WTC11 (cell line): ENCODE data around the gene FAM161A. TPM values are rescaled to one million over a fixed set of nuclear protein-coding genes. Genes with fewer than 3 reads are reported as not detected.

ENCODE experiments used
- ATAC-seq: fragments of 200-7000 bp; cut with Tn5 transposase; 2 replicates; pipeline ENCODE4 v1.10.0; 2021; ENCODE audit warnings: mild to moderate bottlenecking, moderate library complexity
- CTCF ChIA-PET: fragments of 300-600 bp; sonication (Branson Sonifier 250); formaldehyde crosslinking; loops from one replicate; lab custom pipeline; 2021; ENCODE audit warnings: antibody characterized with exemption; lab: Charles Lee
- POLR2A ChIA-PET: fragments of 350-600 bp; sonication (Branson Sonifier 250); formaldehyde crosslinking; loops from one replicate; lab custom pipeline; 2021; ENCODE audit warnings: antibody characterized with exemption; lab: Charles Lee
- DNase-seq: peaks from one replicate; pipeline ENCODE4 v3.0.0; 2021; ENCODE audit warnings: low spot score
- H3K27ac Mint-ChIP-seq: 2 replicates; pipeline ENCODE4 v1.8.0; 2021; ENCODE audit warnings: mixed read lengths
- H3K27me3 Mint-ChIP-seq: 2 replicates; pipeline ENCODE4 v1.8.0; 2021; ENCODE audit warnings: low read depth, mild to moderate bottlenecking, moderate library complexity, mixed read lengths
- H3K36me3 Mint-ChIP-seq: 2 replicates; pipeline ENCODE4 v1.8.0; 2021; ENCODE audit warnings: mixed read lengths
- H3K4me1 Mint-ChIP-seq: 2 replicates; pipeline ENCODE4 v1.8.0; 2022; ENCODE audit warnings: mixed read lengths
- H3K4me3 Mint-ChIP-seq: 2 replicates; pipeline ENCODE4 v1.8.0; 2021; ENCODE audit warnings: mild to moderate bottlenecking, moderate library complexity, mixed read lengths
- H3K9me3 Mint-ChIP-seq: 2 replicates; pipeline ENCODE4 v1.8.0; 2021; ENCODE audit warnings: mixed read lengths
- CDX4 ChIP-seq: fragments of 250-450 bp; sonication (Bioruptor Pico); IDR thresholded peaks from 2 replicates; pipeline ENCODE4 v1.9.0; 2021; ENCODE audit warnings: moderate library complexity, mild to moderate bottlenecking, inconsistent platforms, borderline replicate concordance
- E2F4 ChIP-seq: sonication (generic); formaldehyde crosslinking; IDR thresholded peaks from 2 replicates; pipeline ENCODE4 v1.8.1; 2022; ENCODE audit warnings: low read depth, mild to moderate bottlenecking, moderate library complexity, missing genetic modification reagents, borderline replicate concordance
- ESRRA ChIP-seq: sonication (generic); formaldehyde crosslinking; IDR thresholded peaks from 2 replicates; pipeline ENCODE4 v1.8.1; 2022; ENCODE audit warnings: mild to moderate bottlenecking, missing genetic modification reagents, borderline replicate concordance
- ETV6 ChIP-seq: sonication (generic); formaldehyde crosslinking; IDR thresholded peaks from 2 replicates; pipeline ENCODE4 v1.8.1; 2022; ENCODE audit warnings: mild to moderate bottlenecking, missing genetic modification reagents
- GRHL2 ChIP-seq: fragments of 250-450 bp; sonication (Bioruptor Pico); IDR thresholded peaks from 2 replicates; pipeline ENCODE4 v1.8.0; 2022; ENCODE audit warnings: mild to moderate bottlenecking, moderate library complexity; ENCODE audit not compliant: insufficient replicate concordance, severe bottlenecking
- JAZF1 ChIP-seq: fragments of 250-450 bp; sonication (Bioruptor Pico); IDR thresholded peaks from 2 replicates; pipeline ENCODE4 v1.9.0; 2021; ENCODE audit warnings: moderate library complexity, mild to moderate bottlenecking, inconsistent platforms
- NFATC4 ChIP-seq: fragments of 250-450 bp; sonication (Bioruptor Pico); IDR thresholded peaks from 2 replicates; pipeline ENCODE4 v1.9.0; 2021; ENCODE audit warnings: mild to moderate bottlenecking
- NR1H2 ChIP-seq: sonication (generic); formaldehyde crosslinking; IDR thresholded peaks from 2 replicates; pipeline ENCODE4 v1.9.0; 2021; ENCODE audit warnings: mild to moderate bottlenecking, moderate library complexity, missing genetic modification reagents
- NR2C2 ChIP-seq: sonication (generic); formaldehyde crosslinking; IDR thresholded peaks from 2 replicates; pipeline ENCODE4 v1.8.0; 2022; ENCODE audit warnings: mild to moderate bottlenecking, missing genetic modification reagents
- PREB ChIP-seq: sonication (generic); formaldehyde crosslinking; IDR thresholded peaks from 2 replicates; pipeline ENCODE4 v1.8.1; 2022; ENCODE audit warnings: mild to moderate bottlenecking, missing genetic modification reagents, moderate library complexity, borderline replicate concordance
- RORB ChIP-seq: fragments of 250-450 bp; sonication (Bioruptor Pico); IDR thresholded peaks from 2 replicates; pipeline ENCODE4 v1.9.0; 2021; ENCODE audit warnings: mild to moderate bottlenecking
- SMAD3 ChIP-seq: sonication (generic); formaldehyde crosslinking; IDR thresholded peaks from 2 replicates; pipeline ENCODE4 v1.8.0; 2022; ENCODE audit warnings: missing genetic modification reagents, mild to moderate bottlenecking, borderline replicate concordance
- SOX15 ChIP-seq: fragments of 250-450 bp; sonication (Bioruptor Pico); IDR thresholded peaks from 2 replicates; pipeline ENCODE4 v1.9.0; 2021; ENCODE audit warnings: mild to moderate bottlenecking
- TEAD1 ChIP-seq: sonication (generic); formaldehyde crosslinking; IDR thresholded peaks from 2 replicates; pipeline ENCODE4 v1.8.0; 2022; ENCODE audit warnings: mild to moderate bottlenecking, missing genetic modification reagents
- USF2 ChIP-seq: sonication (generic); formaldehyde crosslinking; IDR thresholded peaks from 2 replicates; pipeline ENCODE4 v1.8.1; 2023; ENCODE audit warnings: mild to moderate bottlenecking, missing genetic modification reagents, moderate library complexity
- ZNF281 ChIP-seq: sonication (generic); formaldehyde crosslinking; IDR thresholded peaks from 2 replicates; pipeline ENCODE4 v1.8.0; 2023; ENCODE audit warnings: mild to moderate bottlenecking, missing genetic modification reagents
- ZNF416 ChIP-seq: fragments of 250-450 bp; sonication (Bioruptor Pico); IDR thresholded peaks from 2 replicates; pipeline ENCODE4 v1.9.0; 2021; ENCODE audit warnings: mild to moderate bottlenecking, inconsistent platforms
- ZNF423 ChIP-seq: fragments of 250-450 bp; sonication (Bioruptor Pico); IDR thresholded peaks from 2 replicates; pipeline ENCODE4 v2.1.2; 2022; ENCODE audit warnings: mild to moderate bottlenecking, moderate library complexity
- ZNF512 ChIP-seq: sonication (generic); formaldehyde crosslinking; IDR thresholded peaks from 2 replicates; pipeline ENCODE4 v1.8.1; 2022; ENCODE audit warnings: missing genetic modification reagents, borderline replicate concordance
- total RNA-seq: library from RNA; stranded (reverse); gene quantifications from 3 replicates; pipeline ENCODE4 v1.2.3, GENCODE V29; 2021
- TF ChIP-seq, protein P1 (sequence below): sonication (generic); formaldehyde crosslinking; conservative IDR thresholded peaks from 2 replicates; pipeline ENCODE4 v1.8.1; 2023; ENCODE audit warnings: mild to moderate bottlenecking, low read depth, missing genetic modification reagents, moderate library complexity

Gene FAM161A
- total RNA-seq, 1 experiment from 2014 or later: 12.4 TPM

- TF ChIP-seq PREB (0 out of 2 replicates have a peak, but pooled peaks have one; percentile 83), E2F4 (CRISPR knock-in tag) (no peak), ZNF416 (no peak), RORB (CRISPR knock-in tag) (no peak), TEAD1 (CRISPR knock-in tag) (peak; percentile 72), NFATC4 (no peak), ZNF423 (CRISPR knock-in tag) (no peak), CDX4 (CRISPR knock-in tag) (no peak), JAZF1 (CRISPR knock-in tag) (no peak), SOX15 (CRISPR knock-in tag) (no peak), NR1H2 (no peak), SMAD3 (CRISPR knock-in tag) (peak; percentile 91), NR2C2 (CRISPR knock-in tag) (no peak), ETV6 (CRISPR knock-in tag) (peak; percentile 56; the same call in 1 of the 2 replicates), USF2 (CRISPR knock-in tag) (peak; percentile 43; the same call in 1 of the 2 replicates), GRHL2 (CRISPR knock-in tag) (no peak), ZNF512 (no peak)
These were observed 34.6 kb upstream of the FAM161A start, which contains the start of gene CCT4 (continued) for GRCh38 chr2:61888267-61889055.

DNA sequence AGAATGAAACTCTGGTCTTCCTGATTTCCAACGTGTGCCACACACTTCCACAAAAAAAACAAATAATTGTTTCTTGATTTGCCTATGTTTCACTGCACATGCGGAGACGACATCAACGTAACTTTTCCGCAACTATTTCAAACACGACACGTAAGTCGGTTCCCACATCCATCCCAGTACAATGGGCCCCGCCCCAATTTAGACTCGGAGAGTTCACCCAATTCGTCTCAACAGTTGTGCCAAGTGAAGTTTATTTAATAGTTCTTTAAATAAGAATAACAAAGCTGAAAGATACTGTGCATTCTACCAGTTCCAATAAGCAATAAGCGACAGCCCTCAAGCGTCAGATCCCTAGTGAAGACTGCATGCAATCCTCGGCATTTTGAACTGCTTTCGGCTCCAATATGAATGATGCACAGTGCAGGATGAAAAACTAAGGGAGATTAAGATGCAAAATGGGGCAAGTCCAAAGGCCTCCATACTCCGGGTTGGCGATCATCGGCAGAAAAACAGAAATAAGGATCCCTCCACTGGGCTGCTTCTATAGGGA lies 33.9 kb upstream of the FAM161A start:
- ChIA-PET POLR2A (no interaction called here), CTCF (no interaction called here)
- DNase-seq: no peak
- Mint-ChIP-seq H3K9me3 (no peaks in the 10 kb centered on the region), H3K4me3 (peak overlapping the region; percentile 99), H3K36me3 (peaks cover 47% of the 10 kb centered on the region), H3K27me3 (no peaks in the 10 kb centered on the region), H3K4me1 (peaks cover 19% of the 10 kb centered on the region), H3K27ac (peak overlapping the region; percentile 98)
- no peak for TF ChIP-seq ESRRA
- TF ChIP-seq, protein P1, sequence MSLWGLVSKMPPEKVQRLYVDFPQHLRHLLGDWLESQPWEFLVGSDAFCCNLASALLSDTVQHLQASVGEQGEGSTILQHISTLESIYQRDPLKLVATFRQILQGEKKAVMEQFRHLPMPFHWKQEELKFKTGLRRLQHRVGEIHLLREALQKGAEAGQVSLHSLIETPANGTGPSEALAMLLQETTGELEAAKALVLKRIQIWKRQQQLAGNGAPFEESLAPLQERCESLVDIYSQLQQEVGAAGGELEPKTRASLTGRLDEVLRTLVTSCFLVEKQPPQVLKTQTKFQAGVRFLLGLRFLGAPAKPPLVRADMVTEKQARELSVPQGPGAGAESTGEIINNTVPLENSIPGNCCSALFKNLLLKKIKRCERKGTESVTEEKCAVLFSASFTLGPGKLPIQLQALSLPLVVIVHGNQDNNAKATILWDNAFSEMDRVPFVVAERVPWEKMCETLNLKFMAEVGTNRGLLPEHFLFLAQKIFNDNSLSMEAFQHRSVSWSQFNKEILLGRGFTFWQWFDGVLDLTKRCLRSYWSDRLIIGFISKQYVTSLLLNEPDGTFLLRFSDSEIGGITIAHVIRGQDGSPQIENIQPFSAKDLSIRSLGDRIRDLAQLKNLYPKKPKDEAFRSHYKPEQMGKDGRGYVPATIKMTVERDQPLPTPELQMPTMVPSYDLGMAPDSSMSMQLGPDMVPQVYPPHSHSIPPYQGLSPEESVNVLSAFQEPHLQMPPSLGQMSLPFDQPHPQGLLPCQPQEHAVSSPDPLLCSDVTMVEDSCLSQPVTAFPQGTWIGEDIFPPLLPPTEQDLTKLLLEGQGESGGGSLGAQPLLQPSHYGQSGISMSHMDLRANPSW (CRISPR knock-in tag): no peak
- TF ChIP-seq ZNF281 (CRISPR knock-in tag): 0 out of 2 replicates have a peak, but pooled peaks have one; percentile 8
- ATAC-seq: 0 out of 2 replicates have a peak, but pooled peaks have one; percentile 5
